Epithelial cell of esophagus (primary cell): ENCODE data around the gene STX11.

Experiments
- DNase-seq: peaks from one replicate; pipeline ENCODE4 v3.0.0; 2010; ENCODE audit warnings: low read depth
- H3K4me3 ChIP-seq: 2 replicates; pipeline ENCODE4 v1.5.1; 2011; ENCODE audit warnings: mild to moderate bottlenecking, low read length, control low read depth
- CTCF ChIP-seq: IDR thresholded peaks from 2 replicates; pipeline ENCODE4 v1.5.1; 2011; ENCODE audit warnings: low read depth, mild to moderate bottlenecking, low read length, control low read depth, inconsistent platforms; ENCODE audit not compliant: insufficient read depth; ENCODE audit errors: missing control alignments

STX11 gene

GRCh38 chr6:144195671-144196270, 45.5 kb downstream of the STX11 start:
- no peak overlapping the region for H3K4me3 ChIP-seq
- no peak for TF ChIP-seq CTCF
- DNase-seq = peak; percentile 96

- TF ChIP-seq CTCF = no peak
- no peak for DNase-seq
- H3K4me3 ChIP-seq = no peak overlapping the region
Observed at GRCh38 chr6:144197919-144198318, 47.6 kb downstream of the STX11 start.

GRCh38 chr6:144202879-144203468, 52.7 kb downstream of the STX11 start:
- no peak for DNase-seq
- H3K4me3 ChIP-seq = no peak overlapping the region
- no peak for TF ChIP-seq CTCF

GRCh38 chr6:144211160-144211559, 60.8 kb downstream of the STX11 start:
- DNase-seq = no peak
- H3K4me3 ChIP-seq = no peak overlapping the region
- TF ChIP-seq CTCF = no peak

- no peak for DNase-seq
- no peak overlapping the region for H3K4me3 ChIP-seq
- TF ChIP-seq CTCF = no peak
Observed at GRCh38 chr6:144213315-144213714, 63.0 kb downstream of the STX11 start.

- DNase-seq = no peak
- TF ChIP-seq CTCF = no peak
- H3K4me3 ChIP-seq = no peak overlapping the region
Observed at GRCh38 chr6:144214029-144214428, 63.7 kb downstream of the STX11 start.
